Measurements from ENCODE around the gene RNF41.

Gene RNF41

DNA sequence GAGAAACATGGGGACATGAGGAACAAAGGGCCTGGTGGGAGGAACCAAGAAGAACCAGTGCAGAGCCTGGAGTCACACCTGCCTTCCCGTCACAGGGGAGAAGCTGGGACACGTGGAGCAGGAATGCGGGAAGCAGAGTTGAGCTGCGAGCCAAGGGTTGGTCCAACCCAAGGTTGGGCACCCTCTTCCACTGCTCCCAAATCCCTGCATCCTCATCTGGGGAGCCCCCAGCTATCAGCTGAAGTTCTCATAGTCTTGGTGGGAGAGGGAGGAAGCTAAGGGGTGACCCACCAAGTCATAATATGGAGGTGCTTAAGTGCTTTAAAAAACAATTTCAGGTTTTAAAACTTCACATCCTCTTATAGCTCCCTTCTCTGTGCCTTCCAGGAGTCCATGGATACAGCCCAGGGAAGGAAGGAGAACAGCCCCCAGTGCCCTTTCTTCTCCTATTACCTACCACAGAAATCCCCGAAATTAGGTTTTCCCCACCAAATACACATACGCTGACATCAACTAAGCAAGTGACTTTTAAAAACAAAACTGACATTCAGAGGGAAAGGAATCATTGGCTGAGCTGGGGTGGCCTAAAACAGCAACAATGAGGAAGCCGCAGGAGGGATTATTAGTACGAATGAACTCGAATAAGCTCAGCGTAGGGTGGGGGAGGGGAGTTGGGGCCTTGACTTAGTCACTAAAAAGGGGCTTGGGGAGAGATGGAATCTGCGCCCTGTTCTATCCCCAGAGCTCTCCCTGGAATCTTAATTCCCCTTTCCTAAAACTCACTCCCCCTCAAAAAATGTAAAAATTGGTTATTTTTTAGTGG, 59.0 kb downstream of the RNF41 start:
- Histone ChIP-seq H3K4me3 (ENCODE audit: severe bottlenecking) (no peak overlapping the region), H3K9me3 (ENCODE audit: severe bottlenecking) (no peaks in the 10 kb centered on the region), H3K27ac (ENCODE audit: poor library complexity, severe bottlenecking) (peak overlapping the region; percentile 87), H3K27me3 (ENCODE audit: insufficient read depth, poor library complexity, severe bottlenecking) (no peaks in the 10 kb centered on the region), H3K36me3 (ENCODE audit: low read depth) (peaks cover 89% of the 10 kb centered on the region), H3K4me1 (ENCODE audit: insufficient read depth, poor library complexity, severe bottlenecking) (peaks cover 4% of the 10 kb centered on the region)
- TF ChIP-seq, protein P1, sequence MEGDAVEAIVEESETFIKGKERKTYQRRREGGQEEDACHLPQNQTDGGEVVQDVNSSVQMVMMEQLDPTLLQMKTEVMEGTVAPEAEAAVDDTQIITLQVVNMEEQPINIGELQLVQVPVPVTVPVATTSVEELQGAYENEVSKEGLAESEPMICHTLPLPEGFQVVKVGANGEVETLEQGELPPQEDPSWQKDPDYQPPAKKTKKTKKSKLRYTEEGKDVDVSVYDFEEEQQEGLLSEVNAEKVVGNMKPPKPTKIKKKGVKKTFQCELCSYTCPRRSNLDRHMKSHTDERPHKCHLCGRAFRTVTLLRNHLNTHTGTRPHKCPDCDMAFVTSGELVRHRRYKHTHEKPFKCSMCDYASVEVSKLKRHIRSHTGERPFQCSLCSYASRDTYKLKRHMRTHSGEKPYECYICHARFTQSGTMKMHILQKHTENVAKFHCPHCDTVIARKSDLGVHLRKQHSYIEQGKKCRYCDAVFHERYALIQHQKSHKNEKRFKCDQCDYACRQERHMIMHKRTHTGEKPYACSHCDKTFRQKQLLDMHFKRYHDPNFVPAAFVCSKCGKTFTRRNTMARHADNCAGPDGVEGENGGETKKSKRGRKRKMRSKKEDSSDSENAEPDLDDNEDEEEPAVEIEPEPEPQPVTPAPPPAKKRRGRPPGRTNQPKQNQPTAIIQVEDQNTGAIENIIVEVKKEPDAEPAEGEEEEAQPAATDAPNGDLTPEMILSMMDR (IDR thresholded peaks at IDR 0.05; ENCODE audit: poor library complexity, severe bottlenecking) = no peak
- ATAC-seq (ENCODE audit: low read depth) (no peak), DNase-seq (ENCODE audit: low spot score) (no peak)

DNA sequence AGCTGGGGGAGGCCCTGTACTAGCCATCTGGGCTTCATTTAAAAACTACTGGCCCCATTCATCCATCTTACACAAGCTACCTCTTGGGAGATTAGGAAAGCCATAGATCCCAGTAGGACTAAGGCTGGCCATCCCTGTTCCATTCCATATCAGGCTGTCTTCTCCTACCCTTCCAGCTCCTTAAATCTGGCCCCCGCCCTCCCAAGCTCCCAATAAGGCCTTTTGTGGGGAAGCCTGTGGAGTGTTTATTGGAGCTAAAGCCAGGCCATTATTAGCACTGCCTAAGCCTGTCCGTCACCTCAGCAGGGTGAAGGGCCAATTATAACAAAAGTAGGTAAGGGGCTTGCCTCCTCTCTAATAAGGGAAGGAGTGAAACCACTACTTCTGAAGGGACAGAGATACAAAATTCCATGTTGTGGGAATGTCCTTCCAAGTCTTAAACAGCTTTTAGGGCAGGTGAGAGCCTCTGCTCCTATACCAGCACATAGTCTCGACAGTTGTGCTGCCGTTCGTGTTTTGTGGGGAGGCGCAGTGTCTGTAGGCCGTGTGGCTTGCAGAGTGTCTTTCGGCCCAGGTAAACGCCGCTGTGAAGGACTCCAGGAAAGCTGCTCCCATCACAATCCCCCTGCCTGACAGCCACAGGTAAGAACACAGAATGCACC, 59.9 kb downstream of the RNF41 start:
- peak overlapping the region; percentile 87 for H3K27ac ChIP-seq (ENCODE audit: poor library complexity, severe bottlenecking)
- ATAC-seq (ENCODE audit: low read depth) (no peak), DNase-seq (ENCODE audit: low spot score) (no peak)
- TF ChIP-seq, protein P1 (IDR thresholded peaks at IDR 0.05; ENCODE audit: poor library complexity, severe bottlenecking) = no peak
- H3K4me3 ChIP-seq (ENCODE audit: severe bottlenecking) = no peak overlapping the region
- H3K9me3 ChIP-seq (ENCODE audit: severe bottlenecking) = no peaks in the 10 kb centered on the region
- peaks cover 4% of the 10 kb centered on the region for H3K4me1 ChIP-seq (ENCODE audit: insufficient read depth, poor library complexity, severe bottlenecking)
- peaks cover 80% of the 10 kb centered on the region for H3K36me3 ChIP-seq (ENCODE audit: low read depth)
- no peaks in the 10 kb centered on the region for H3K27me3 ChIP-seq (ENCODE audit: insufficient read depth, poor library complexity, severe bottlenecking)

DNA sequence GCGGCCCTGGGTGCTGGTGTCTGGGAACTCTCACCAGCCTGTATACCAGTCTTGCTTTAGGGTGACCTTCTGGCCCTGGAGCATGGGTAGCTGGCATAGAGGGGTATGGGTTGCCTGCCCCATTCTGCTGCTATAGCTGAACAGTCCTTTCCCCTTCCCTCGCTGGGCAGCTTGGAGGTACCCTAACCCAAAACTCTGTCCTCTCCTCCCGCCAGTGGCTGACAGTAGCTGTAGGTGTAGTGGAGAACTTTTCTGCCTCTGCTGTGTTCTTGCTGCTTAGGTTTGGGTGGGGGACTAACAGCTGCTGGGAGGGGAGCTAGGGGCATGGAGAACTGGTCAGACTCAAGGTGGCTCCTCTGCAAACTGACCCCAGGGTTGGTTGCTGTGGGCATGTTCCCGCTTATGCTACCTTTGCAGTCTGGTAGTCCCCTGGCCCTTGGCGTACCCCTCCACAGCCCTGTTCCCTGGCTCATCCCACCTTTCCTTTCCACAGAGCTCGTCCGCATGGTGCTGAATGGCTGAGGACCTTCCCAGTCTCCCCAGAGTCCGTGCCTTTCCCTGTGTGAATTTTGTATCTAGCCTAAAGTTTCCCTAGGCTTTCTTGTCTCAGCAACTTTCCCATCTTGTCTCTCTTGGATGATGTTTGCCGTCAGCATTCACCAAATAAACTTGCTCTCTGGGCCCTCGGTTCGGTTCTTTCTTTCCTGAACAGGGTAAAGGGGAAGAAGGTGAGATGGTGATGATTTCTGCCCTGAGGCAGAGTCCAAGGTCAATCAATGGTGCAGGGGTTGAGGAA, 60.6 kb downstream of the RNF41 start:
- no peaks in the 10 kb centered on the region for H3K27me3 ChIP-seq (ENCODE audit: insufficient read depth, poor library complexity, severe bottlenecking)
- no peaks in the 10 kb centered on the region for H3K9me3 ChIP-seq (ENCODE audit: severe bottlenecking)
- H3K27ac ChIP-seq (ENCODE audit: poor library complexity, severe bottlenecking) = peak overlapping the region; percentile 87
- H3K4me1 ChIP-seq (ENCODE audit: insufficient read depth, poor library complexity, severe bottlenecking) = peaks cover 4% of the 10 kb centered on the region
- no peak for DNase-seq (ENCODE audit: low spot score)
- TF ChIP-seq, protein P1 (IDR thresholded peaks at IDR 0.05; ENCODE audit: poor library complexity, severe bottlenecking) = no peak
- no peak for ATAC-seq (ENCODE audit: low read depth)
- no peak overlapping the region for H3K4me3 ChIP-seq (ENCODE audit: severe bottlenecking)
- peaks cover 75% of the 10 kb centered on the region for H3K36me3 ChIP-seq (ENCODE audit: low read depth)

DNA sequence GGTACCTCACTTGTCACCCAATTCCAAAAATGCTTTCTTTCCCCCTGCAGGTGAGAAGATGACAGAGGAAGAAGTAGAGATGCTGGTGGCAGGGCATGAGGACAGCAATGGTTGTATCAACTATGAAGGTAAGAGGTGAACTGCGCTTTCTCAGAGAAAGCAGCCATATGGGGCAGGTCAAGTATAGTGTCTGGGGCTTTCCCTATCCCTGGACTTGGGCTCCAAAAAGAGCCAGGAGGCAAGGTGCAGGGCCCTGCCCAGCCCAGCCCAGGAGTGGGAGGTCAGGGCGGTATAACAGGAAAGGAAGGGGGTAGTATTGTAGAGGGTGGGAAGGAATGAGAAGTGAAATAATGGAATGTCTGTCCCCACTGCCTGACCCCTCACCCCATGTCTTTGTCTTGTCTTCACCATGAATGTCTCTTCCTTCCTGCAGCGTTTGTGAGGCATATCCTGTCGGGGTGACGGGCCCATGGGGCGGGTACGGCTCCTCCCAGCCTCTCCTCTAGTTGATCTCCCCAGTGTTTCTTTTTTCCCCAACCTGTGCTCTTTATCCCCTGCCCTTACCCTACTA, 61.4 kb downstream of the RNF41 start:
- H3K4me3 ChIP-seq (ENCODE audit: severe bottlenecking) = peak overlapping the region; percentile 83
- H3K9me3 ChIP-seq (ENCODE audit: severe bottlenecking) = no peaks in the 10 kb centered on the region
- DNase-seq (ENCODE audit: low spot score) (no peak), ATAC-seq (ENCODE audit: low read depth) (peak; percentile 18; the same call in 1 of the 3 replicates)
- peaks cover 4% of the 10 kb centered on the region for H3K4me1 ChIP-seq (ENCODE audit: insufficient read depth, poor library complexity, severe bottlenecking)
- peaks cover 68% of the 10 kb centered on the region for H3K36me3 ChIP-seq (ENCODE audit: low read depth)
- peak overlapping the region; percentile 87 for H3K27ac ChIP-seq (ENCODE audit: poor library complexity, severe bottlenecking)
- no peaks in the 10 kb centered on the region for H3K27me3 ChIP-seq (ENCODE audit: insufficient read depth, poor library complexity, severe bottlenecking)
- TF ChIP-seq, protein P1 (IDR thresholded peaks at IDR 0.05; ENCODE audit: poor library complexity, severe bottlenecking) = no peak

All from RWPE2 (cell line).